Stimulated activated effector memory CD8-positive, alpha-beta T cell treated with anti-CD3 and anti-CD28 coated beads, Interleukin-12 subunit alpha, Interleukin-12 subunit beta, amount 100 ng/mL, for 72 hours (primary cell): ENCODE data around the gene MTG2.

Experiments used
- ATAC-seq: fragments of 150-1000 bp; cut with Tn5 transposase; 2 replicates; pipeline ENCODE4 v1.10.0; 2021
- DNase-seq, 2 donors: peaks; one replicate each; pipeline ENCODE4 v3.0.0; 2021 to 2022; ENCODE audit warnings: low spot score in 2 of 2
- H3K27ac Mint-ChIP-seq: one replicate; pipeline ENCODE4 v1.8.0; 2022; ENCODE audit warnings: mild to moderate bottlenecking, mixed read lengths
- H3K36me3 Mint-ChIP-seq: one replicate; pipeline ENCODE4 v1.8.0; 2022; ENCODE audit warnings: mild to moderate bottlenecking, mixed read lengths
- H3K4me1 Mint-ChIP-seq: one replicate; pipeline ENCODE4 v1.8.0; 2022; ENCODE audit warnings: mixed read lengths
- H3K4me3 Mint-ChIP-seq: one replicate; pipeline ENCODE4 v1.8.0; 2022; ENCODE audit warnings: mild to moderate bottlenecking, mixed read lengths
- H3K9me3 Mint-ChIP-seq: one replicate; pipeline ENCODE4 v1.8.0; 2022; ENCODE audit warnings: mixed read lengths

MTG2 gene

DNA sequence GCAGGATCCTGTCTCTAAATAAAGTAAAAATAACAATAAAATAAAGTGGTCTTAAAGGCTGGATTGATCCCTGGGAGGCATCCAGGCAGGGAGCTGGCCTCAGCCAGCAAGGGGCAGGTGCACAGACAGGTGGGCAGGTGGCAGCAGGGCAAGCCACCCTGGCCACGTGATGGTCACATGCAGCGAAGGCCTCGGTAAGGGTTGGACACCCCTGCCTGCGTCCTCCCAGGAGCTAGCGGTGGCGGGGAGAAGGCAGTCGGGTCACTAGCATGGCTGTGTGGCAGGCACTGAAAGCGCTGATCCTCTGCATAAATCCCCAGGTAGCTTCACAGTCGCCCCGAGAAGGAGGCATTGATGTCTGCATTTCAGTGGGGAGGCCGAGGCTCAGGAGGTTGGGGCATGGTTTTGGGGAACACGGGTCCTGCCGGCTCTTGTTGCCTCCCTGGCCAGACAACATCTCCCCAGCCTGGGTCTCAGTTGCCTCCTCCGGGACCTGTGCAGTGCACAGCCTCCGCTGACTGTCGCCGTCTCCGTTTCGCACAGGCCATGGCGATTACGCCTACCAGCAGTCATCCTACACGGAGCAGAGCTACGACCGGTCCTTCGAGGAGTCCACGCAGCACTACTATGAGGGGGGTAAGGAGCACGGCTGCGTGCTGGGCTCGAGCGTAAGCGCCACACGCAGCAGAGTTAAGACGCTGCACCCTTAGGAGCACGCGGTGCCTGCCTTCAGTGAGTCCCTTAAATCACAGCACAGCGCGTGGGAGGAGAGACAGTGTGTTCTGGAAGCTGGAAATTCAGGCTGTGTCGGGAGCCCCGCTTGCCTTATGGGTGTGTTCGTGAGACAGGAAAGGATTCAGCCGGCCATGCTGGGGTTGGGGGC lies 17.7 kb upstream of the MTG2 start:
- Mint-ChIP-seq H3K36me3 (peaks cover 68% of the 10 kb centered on the region), H3K4me3 (no peak overlapping the region), H3K27ac (no peak overlapping the region), H3K4me1 (peaks cover 6% of the 10 kb centered on the region), H3K9me3 (no peaks in the 10 kb centered on the region)
- ATAC-seq: no peak
- no peak for DNase-seq

DNA sequence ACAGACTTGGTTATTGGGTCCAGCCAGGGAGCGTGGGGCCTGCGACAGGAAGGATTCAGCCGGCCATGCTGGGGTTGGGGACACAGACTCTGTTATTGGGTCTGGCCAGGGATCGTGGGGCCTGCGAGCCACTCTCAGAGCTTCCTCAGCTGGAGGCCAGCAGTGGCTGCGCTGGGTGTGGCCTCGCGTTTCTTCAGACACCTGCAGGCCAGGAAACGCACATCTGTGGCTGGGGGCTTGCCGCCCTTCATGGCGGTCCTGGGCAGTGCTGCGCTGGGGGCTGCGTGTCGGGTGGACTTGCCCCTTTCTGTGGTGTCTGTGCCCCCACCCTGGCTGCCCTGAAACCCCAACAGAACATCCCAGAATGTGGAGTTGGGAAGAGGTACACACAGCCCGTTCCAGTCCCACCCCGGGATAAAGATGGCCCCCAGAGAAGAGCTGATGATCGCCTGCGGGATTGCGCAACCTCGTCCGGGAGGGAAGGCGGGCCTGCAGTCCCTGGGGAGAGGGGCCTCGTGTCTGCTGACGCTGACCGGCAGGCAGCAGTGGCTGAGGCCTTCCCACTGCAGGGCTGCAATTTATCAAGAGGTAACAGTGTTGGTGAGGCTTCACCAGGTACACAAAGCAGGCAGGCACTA lies 16.9 kb upstream of the MTG2 start:
- ATAC-seq (no peak), DNase-seq (no peak)
- H3K27ac Mint-ChIP-seq: no peak overlapping the region
- H3K36me3 Mint-ChIP-seq: peaks cover 62% of the 10 kb centered on the region
- no peaks in the 10 kb centered on the region for H3K9me3 Mint-ChIP-seq
- H3K4me1 Mint-ChIP-seq: no peaks in the 10 kb centered on the region
- no peak overlapping the region for H3K4me3 Mint-ChIP-seq

DNA sequence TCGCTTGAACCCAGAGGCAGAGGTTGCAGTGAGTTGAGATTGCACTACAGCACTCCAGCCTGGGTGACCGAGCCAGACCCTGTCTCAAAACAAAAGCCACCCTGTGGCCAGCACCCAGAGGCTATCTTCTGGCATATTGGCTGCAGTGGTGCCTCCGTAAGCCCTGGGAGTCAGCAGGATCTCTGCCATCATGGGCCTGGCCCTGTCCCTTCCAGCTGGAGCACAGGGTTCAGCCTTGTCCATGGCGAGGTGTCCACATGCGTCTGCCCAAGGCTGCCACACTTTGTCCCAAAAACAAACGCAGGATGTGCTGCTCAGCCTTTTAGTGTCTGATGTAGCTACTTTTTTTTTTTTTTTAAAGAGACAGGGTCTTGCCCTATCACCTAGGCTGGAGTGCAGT lies 15.4 kb upstream of the MTG2 start:
- DNase-seq: no peak
- Mint-ChIP-seq H3K27ac (no peak overlapping the region), H3K4me3 (no peak overlapping the region), H3K36me3 (peaks cover 47% of the 10 kb centered on the region), H3K4me1 (no peaks in the 10 kb centered on the region), H3K9me3 (no peaks in the 10 kb centered on the region)
- no peak for ATAC-seq

DNA sequence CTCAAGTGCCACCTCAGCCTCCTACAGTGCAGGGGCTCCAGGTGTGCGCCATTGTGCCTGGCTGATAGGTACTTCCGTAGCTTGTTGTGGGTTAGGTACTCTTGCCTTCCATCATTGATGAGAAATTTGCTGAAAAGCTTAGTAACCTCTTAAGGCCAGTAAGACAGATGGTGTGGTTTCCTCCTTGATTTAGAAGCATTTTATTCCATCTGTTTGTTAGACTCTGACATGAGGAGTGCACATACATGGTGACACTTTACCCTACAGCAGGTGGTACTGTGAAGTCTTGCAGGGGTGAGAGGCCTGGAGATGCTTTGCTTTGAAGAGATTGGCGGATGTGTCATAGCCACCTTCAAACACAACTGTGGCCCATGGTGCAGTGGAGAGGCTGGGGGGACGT lies 14.8 kb upstream of the MTG2 start:
- Mint-ChIP-seq H3K27ac (no peak overlapping the region), H3K4me1 (no peaks in the 10 kb centered on the region), H3K9me3 (no peaks in the 10 kb centered on the region), H3K36me3 (peaks cover 48% of the 10 kb centered on the region), H3K4me3 (no peak overlapping the region)
- ATAC-seq (no peak), DNase-seq (no peak)

DNA sequence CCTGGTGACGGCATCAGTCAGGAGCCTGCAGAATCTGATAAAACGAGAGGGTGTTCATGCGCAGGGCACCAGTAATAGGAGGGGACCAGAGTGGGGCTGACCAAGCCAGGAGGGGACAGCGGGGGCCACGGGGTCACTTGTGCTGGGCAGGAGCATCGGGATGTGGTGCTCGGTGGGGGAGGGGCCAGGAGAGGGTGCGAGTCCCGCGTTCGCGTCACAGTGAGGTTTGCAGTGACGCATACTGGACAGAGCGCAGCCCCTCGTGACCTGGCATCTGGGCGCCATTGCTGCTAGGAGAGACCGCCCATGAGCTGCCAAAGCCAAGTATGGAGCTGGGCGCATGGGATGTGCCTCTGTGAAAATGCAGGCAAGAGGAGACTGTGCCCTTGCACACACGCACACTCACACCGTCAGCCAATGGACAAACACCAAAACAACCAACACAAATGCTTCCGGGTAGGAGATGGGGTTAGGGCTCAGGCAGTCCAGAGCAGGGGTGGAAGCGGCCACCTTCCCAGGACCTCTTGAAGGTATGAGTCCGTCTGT lies 13.9 kb upstream of the MTG2 start:
- DNase-seq: no peak
- Mint-ChIP-seq H3K9me3 (no peaks in the 10 kb centered on the region), H3K36me3 (peaks cover 51% of the 10 kb centered on the region), H3K4me3 (no peak overlapping the region), H3K4me1 (no peaks in the 10 kb centered on the region), H3K27ac (no peak overlapping the region)
- ATAC-seq: no peak

DNA sequence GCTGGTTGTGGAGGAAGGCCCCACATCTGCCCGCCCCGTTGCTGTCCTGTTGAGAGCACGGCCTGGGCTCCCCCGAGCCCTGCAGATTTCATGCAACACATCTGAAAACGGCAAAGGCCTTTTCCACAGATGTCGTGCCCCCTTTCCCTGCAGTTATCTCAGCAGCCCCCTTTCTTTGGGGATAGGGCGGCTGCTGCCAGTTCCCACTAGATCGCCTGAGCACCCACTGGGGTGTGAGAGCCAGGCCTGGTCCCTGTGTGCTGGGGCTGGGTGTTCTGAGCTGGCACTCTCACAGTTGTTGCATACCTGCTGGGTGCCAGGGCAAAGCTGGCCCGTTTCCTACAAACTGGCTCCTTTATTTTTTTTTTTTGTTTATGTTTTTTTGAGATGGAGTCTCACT lies 12.3 kb upstream of the MTG2 start:
- Mint-ChIP-seq H3K27ac (no peak overlapping the region), H3K36me3 (peaks cover 44% of the 10 kb centered on the region), H3K4me1 (no peaks in the 10 kb centered on the region), H3K4me3 (no peak overlapping the region), H3K9me3 (no peaks in the 10 kb centered on the region)
- DNase-seq (no peak), ATAC-seq (no peak)

DNA sequence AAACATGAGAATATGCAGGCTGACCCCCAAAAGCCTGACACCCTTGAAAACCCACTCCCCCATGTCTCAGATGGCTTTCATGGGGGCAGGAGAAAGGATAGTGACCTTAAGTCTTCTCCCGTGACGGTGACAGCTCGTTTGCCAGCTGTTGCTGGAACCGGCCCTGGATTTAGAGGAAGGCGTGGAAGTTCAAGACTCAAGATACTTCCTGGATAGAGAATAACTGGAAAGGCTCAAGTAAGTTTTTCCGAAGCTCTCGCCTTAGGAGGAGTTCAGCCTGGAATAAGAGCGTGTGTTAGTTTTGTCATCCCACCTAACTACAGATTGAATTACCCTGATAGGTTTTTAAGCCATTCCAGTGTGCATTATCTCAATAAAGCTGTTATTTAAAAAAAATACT lies 11.6 kb upstream of the MTG2 start:
- H3K27ac Mint-ChIP-seq: no peak overlapping the region
- DNase-seq: no peak
- H3K9me3 Mint-ChIP-seq: no peaks in the 10 kb centered on the region
- no peak for ATAC-seq
- H3K4me1 Mint-ChIP-seq: no peaks in the 10 kb centered on the region
- H3K36me3 Mint-ChIP-seq: peaks cover 39% of the 10 kb centered on the region
- no peak overlapping the region for H3K4me3 Mint-ChIP-seq

DNA sequence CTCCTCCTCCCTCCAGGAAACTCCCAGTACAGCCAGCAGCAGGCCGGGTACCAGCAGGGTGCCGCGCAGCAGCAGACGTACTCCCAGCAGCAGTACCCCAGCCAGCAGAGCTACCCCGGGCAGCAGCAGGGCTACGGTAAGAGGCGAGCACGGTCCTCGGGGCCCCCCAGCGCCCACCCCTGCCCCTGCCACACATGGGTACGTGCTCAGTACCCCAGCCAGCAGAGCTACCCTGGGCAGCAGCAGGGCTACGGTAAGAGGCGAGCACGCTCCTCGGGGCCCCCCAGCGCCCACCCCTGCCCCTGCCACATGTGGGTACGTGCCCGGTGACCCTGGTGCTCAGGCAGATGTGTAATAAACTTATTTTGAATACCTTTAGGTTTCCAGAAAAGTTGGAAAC lies 10.2 kb upstream of the MTG2 start:
- Mint-ChIP-seq H3K4me1 (no peaks in the 10 kb centered on the region), H3K27ac (no peak overlapping the region)

DNA sequence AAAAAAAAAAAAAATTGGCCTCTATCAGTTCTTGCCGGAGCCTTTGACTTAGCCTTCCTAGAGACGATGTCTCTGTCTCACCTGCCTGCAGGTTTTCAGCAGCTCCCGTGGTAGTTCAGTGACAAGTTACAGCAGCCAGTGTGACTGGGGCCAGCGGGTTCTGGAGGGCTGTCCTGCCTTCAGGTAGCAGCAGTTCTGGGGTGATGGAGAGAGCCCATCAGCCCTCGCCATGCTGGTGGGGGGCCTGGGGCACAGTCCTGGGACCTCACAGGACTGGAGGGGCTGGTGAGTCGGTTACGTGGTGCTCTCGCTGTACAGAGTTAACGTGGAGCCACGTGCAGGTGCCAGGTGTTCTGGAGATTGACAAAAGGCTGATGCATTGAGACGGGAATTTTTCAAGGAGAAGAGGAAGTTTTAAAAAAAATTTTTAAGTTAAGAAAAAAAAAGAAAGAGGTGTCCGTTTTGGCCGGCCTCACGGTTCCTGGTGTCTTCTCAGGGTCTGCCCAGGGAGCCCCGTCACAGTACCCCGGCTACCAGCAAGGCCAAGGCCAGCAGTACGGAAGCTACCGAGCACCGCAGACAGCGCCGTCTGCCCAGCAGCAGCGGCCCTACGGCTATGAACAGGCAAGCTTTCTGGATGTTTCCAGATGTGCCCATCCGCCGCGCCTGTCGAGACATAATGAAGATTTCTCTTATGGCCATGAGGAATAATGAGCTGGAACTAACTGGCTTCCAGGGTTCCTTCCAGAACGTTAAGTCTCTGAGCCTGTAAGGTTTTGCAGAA lies 8.6 kb upstream of the MTG2 start:
- ATAC-seq (no peak), DNase-seq (no peak)
- no peak overlapping the region for H3K4me3 Mint-ChIP-seq
- no peaks in the 10 kb centered on the region for H3K9me3 Mint-ChIP-seq
- H3K27ac Mint-ChIP-seq: no peak overlapping the region
- H3K36me3 Mint-ChIP-seq: peaks cover 23% of the 10 kb centered on the region
- no peaks in the 10 kb centered on the region for H3K4me1 Mint-ChIP-seq

More for the DNA sequence above, 10.2 kb upstream of the MTG2 start:
- H3K4me3 Mint-ChIP-seq: no peak overlapping the region
- ATAC-seq (no peak), DNase-seq (no peak)
- peaks cover 34% of the 10 kb centered on the region for H3K36me3 Mint-ChIP-seq
- no peaks in the 10 kb centered on the region for H3K9me3 Mint-ChIP-seq

DNA sequence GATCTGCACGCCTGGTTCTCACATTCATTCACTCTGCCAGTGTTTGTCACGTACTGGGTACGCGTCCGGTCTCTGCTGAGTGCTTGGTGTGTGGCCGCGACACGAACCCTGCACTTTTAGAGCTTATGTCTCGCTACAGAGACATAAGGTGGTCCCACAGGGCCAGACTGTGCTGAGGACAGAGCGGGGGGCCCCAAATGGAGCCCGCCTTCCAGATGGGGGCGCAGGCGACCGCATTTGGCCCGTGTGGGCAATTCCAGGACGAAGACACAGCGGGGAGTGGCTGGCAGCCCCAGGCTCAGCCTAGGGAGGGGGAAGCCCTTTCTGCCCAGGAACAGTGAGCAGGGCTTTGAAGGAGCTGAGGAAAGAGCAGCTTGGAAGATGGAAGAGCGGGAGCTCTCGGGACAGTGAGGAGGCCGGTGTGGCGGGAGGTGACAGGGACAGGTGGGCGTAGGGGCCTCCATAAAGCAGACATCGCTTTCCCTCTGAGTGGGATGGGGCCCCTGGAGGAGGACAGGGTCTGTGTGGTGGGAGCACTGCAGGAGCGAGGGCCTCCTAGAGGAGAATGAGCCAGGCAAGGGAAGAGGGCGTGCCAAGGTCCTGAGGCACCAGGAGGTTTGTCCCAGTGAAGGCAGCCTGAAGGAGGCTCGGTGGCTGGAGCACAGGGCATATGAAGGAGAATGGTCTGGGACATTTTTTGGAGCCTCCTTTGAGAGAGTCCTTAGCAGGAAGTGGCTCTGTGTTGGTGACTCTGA lies 7.8 kb upstream of the MTG2 start:
- ATAC-seq: no peak
- Mint-ChIP-seq H3K27ac (peak overlapping the region; percentile 65), H3K4me1 (no peaks in the 10 kb centered on the region), H3K36me3 (peaks cover 16% of the 10 kb centered on the region), H3K4me3 (no peak overlapping the region), H3K9me3 (no peaks in the 10 kb centered on the region)
- no peak for DNase-seq

DNA sequence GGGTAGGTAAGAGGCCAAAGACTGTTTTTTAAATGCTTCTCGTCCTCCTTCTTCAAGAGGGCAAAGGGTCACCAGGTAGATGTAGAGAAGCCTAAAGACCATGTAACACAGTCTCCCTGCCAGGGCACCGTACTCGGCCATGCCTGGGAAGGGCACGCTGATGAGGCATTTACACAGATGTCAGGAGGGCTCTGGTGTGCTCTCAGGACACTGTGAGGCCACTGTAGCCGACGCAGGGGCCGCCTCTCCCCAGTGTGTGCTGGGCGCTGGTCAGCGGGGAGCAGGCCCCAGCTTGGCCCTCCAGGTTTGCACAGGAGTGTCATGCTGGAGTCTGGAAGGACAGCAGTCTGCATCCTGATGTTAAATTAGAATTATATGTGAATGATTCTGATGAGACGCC lies 7.1 kb upstream of the MTG2 start:
- no peak overlapping the region for H3K4me3 Mint-ChIP-seq
- H3K36me3 Mint-ChIP-seq: peaks cover 16% of the 10 kb centered on the region
- DNase-seq: no peak
- no peaks in the 10 kb centered on the region for H3K4me1 Mint-ChIP-seq
- ATAC-seq: no peak
- no peaks in the 10 kb centered on the region for H3K9me3 Mint-ChIP-seq
- no peak overlapping the region for H3K27ac Mint-ChIP-seq

DNA sequence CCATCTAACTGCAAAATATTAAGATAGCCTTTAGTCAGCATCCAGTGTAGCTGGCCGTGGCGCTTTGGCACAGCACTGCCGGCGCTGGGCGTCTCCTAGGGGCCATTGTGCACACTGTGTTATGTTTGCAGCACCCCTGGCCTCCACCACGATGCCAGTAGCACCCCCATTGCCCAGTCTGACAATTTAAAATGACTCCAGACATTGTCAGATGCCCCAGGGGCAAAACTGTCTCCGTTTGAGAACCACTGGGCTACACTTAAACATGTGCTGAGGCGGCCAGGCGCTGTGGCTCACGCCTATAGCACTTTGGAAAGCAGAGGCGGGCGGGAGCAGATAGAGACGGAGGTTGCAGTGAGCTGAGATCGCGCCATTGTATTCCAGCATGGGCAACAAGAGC lies 6.0 kb upstream of the MTG2 start:
- DNase-seq (no peak), ATAC-seq (no peak)
- peaks cover 16% of the 10 kb centered on the region for H3K36me3 Mint-ChIP-seq
- H3K27ac Mint-ChIP-seq: no peak overlapping the region
- no peak overlapping the region for H3K4me3 Mint-ChIP-seq
- no peaks in the 10 kb centered on the region for H3K4me1 Mint-ChIP-seq
- no peaks in the 10 kb centered on the region for H3K9me3 Mint-ChIP-seq

DNA sequence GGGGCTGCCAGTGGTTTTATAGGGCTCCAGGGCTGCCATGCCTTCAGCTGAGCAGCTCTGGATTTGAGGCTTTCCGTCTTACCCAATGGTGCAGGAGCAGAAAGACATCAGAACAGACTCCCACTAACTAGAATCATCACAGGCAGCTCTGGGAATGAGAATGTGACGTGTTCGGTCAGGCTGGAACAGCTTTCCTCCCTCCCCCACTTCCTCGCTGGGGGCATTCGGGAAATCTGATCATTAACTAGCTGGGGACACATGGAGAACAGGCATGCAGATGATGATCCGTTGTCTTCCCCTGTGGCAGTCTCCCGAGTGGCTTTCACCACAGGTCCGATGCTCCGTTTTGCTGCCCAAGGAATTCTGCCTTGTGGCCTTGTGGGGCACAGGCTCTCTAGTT lies 5.5 kb upstream of the MTG2 start:
- Mint-ChIP-seq H3K4me1 (no peaks in the 10 kb centered on the region), H3K9me3 (no peaks in the 10 kb centered on the region), H3K36me3 (peaks cover 16% of the 10 kb centered on the region), H3K27ac (no peak overlapping the region), H3K4me3 (no peak overlapping the region)
- no peak for ATAC-seq
- no peak for DNase-seq

DNA sequence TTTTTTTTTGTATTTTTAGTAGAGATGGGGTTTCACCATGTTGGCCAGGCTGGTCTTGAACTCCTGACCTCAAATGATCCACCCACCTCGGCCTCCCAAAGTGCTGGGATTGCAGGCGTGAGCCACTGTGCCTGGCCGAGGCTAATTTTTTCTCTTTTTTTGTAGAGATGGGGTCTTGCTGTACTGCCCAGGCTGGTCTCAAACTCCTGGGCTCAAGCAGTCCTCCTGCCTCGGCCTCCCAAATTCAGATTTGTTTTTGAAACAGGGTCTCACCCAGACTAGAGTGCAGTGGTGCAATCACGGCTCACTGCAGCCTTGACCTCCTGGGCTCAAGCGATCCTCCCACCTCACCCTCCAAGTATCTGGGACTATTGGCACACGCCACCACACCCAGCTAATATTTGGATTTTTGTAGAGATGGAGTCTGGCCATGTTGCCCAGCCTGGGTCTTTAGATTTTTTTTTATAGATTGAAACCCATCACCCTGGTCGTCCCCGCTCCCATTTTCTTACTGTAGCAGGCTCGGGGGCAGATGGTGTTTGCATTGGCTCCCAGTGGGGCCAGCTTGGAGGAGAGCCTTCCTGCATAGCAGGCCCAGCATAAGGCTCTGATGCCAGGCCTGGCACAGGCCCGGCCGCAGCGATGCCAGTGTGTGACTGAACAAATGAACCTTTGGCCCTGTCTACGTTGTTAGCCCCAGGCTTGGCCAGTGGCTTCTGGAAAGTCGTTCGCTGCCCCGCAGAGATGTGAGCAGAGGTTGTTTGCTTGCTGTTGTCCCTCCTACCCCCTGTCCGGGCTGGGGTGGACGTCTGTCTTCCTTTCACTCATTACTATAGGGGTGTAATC lies 4.3 kb upstream of the MTG2 start:
- no peaks in the 10 kb centered on the region for H3K9me3 Mint-ChIP-seq
- H3K27ac Mint-ChIP-seq: no peak overlapping the region
- H3K36me3 Mint-ChIP-seq: peaks cover 19% of the 10 kb centered on the region
- peaks cover 3% of the 10 kb centered on the region for H3K4me1 Mint-ChIP-seq
- DNase-seq: no peak
- no peak overlapping the region for H3K4me3 Mint-ChIP-seq
- no peak for ATAC-seq
